RPMI8226 (cell line): ENCODE measurements around the gene MPZ.
"Not testable (repeated sequence)": the region's sequence is repeated elsewhere in the genome, so short reads cannot be mapped to it uniquely, and the experiment has no call there.

Experiments
- DNase-seq: peaks from one replicate; pipeline ENCODE4 v3.0.0-alpha.2; 2015

MPZ gene

GRCh38 chr1:161299347-161299746 lies 10.4 kb downstream of the MPZ start:
- DNase-seq: no peak

- peak; percentile 59 for DNase-seq
These were observed 11.7 kb downstream of the MPZ start for GRCh38 chr1:161298116-161298515.

- DNase-seq: no peak
These were observed 12.4 kb downstream of the MPZ start for GRCh38 chr1:161297415-161297814.

GRCh38 chr1:161290779-161291178 lies 19.0 kb downstream of the MPZ start:
- no peak for DNase-seq

GRCh38 chr1:161287482-161288054 lies 22.2 kb downstream of the MPZ start:
- no peak for DNase-seq

GRCh38 chr1:161285521-161285920 lies 24.2 kb downstream of the MPZ start:
- no peak for DNase-seq

- no peak for DNase-seq
These were observed 24.7 kb downstream of the MPZ start for GRCh38 chr1:161285113-161285512.

GRCh38 chr1:161282991-161283390 lies 26.8 kb downstream of the MPZ start:
- DNase-seq: no peak

- no peak for DNase-seq
These were observed 34.9 kb downstream of the MPZ start for GRCh38 chr1:161274874-161275273.

GRCh38 chr1:161273402-161273801 lies 36.4 kb downstream of the MPZ start:
- no peak for DNase-seq

- DNase-seq: no peak
These were observed 42.4 kb downstream of the MPZ start for GRCh38 chr1:161267321-161267720.

GRCh38 chr1:161266836-161267235 lies 42.9 kb downstream of the MPZ start:
- no peak for DNase-seq

- no peak for DNase-seq
These were observed 43.6 kb downstream of the MPZ start for GRCh38 chr1:161266202-161266601.

- no peak for DNase-seq
These were observed 44.5 kb downstream of the MPZ start for GRCh38 chr1:161265305-161265704.

- DNase-seq: peak; percentile 35
These were observed 48.2 kb downstream of the MPZ start for GRCh38 chr1:161261261-161262235.

GRCh38 chr1:161260376-161261260 lies 49.1 kb downstream of the MPZ start:
- DNase-seq: peak; percentile 49

- no peak for DNase-seq
These were observed 50.0 kb downstream of the MPZ start for GRCh38 chr1:161259765-161260164.

GRCh38 chr1:161259345-161259702 lies 50.4 kb downstream of the MPZ start:
- no peak for DNase-seq

GRCh38 chr1:161258439-161259344 lies 51.1 kb downstream of the MPZ start, which contains the start of gene PCP4L1:
Gene PCP4L1, plus strand, starts transcription at chr1:161258745. Its CDS starts 230 bp downstream, at chr1:161258975.
- DNase-seq: peak; percentile 33

- DNase-seq: not testable (repeated sequence)
These were observed 52.7 kb downstream of the MPZ start for GRCh38 chr1:161257109-161257508.

GRCh38 chr1:161255955-161256520 lies 53.7 kb downstream of the MPZ start:
- not testable (repeated sequence) for DNase-seq

- DNase-seq: not testable (repeated sequence)
These were observed 54.5 kb downstream of the MPZ start for GRCh38 chr1:161255302-161255701.
